Left kidney (tissue), 2 donors: ENCODE results near the gene GRB10. TPM values are rescaled to one million over a fixed set of nuclear protein-coding genes. Genes with fewer than 3 reads are reported as not detected.

Experiments used
- DNase-seq: peaks from one replicate; pipeline ENCODE4 v3.0.0-alpha.2; 2013
- polyA plus RNA-seq: library from polyadenylated mRNA; unstranded; fragments of 120-200 nt; gene quantifications from one replicate; pipeline ENCODE4 v1.2.1, GENCODE V29; 2013; ENCODE audit not compliant: insufficient read length

GRB10 gene
- polyA plus RNA-seq, 1 donor, result 45.6 TPM

DNA sequence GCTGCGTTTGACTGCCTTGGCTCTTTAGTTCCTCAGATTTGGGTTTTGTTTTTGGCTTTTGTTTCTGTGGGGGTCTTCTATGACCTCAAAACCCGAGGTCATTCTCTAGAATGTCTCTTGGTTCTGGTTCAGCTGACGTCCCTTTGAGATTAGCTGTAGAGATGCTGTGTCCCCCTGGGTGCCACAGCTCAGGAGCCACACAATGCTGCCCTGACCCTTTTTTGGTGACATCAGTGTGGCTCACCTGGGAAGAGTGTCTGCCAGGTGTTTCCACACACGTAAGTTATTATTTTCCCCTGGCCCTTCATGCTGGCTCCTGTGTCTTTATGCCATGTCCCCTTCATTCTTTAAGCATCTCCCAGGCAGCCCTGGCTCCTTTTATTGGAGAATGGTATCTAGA lies 127.7 kb downstream of the GRB10 start:
- no peak for DNase-seq

DNA sequence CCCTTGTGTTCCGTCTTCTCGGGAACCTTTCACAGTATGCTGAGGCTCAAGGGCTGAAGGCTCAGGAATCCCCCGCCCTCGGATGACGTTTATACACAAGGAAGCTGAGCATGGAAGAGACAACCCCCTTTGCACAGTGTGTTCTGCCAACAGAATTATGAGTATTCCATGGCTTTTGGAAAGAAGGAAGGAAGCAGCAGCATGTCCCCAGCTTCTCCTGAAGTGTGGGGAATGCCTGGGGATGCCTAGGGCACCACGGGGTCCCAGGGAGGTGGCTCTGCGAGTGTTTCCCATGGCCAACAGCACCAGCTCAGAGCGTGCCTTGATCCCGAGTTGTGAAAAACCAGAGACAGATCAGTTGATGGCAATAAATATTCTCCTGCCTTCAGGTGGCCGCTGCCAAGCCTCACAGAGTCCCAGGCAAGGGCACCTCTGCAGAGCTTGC lies 128.7 kb downstream of the GRB10 start:
- no peak for DNase-seq

DNA sequence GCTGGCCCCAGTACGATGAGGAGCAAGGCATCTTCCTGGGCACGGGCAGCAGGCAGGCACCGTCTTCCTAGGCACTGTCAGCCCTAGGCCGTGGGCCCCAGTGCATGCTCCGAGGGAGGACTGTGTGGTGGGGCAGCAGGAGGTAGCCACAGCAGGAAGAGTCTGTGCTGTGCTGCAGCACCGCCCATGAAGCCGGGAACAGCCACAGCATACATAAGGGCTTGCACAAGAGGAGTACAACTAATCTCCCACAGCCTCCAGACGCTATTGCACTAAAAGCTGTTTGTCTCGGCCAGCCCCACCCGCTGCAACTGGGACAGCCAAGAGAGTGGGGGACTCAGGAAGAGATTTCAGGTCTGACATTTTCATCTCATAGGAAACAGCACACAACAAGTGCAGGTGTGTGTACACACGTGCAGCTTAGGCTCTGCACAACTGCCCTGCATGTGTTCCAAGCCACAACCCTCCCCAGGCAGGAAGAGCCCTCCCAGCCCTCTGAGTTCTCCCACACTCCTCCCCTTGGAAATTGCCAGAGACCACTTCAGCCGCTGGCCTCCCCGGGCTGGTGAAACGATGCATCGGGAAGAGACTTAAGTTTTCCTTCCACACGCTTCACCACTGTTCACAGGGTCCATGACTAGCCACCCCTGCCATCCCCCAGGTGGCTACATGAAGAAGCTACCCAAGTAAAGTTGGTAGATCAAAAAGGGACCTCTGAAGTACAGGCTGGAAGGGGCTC lies 129.4 kb downstream of the GRB10 start:
- DNase-seq, result no peak

DNA sequence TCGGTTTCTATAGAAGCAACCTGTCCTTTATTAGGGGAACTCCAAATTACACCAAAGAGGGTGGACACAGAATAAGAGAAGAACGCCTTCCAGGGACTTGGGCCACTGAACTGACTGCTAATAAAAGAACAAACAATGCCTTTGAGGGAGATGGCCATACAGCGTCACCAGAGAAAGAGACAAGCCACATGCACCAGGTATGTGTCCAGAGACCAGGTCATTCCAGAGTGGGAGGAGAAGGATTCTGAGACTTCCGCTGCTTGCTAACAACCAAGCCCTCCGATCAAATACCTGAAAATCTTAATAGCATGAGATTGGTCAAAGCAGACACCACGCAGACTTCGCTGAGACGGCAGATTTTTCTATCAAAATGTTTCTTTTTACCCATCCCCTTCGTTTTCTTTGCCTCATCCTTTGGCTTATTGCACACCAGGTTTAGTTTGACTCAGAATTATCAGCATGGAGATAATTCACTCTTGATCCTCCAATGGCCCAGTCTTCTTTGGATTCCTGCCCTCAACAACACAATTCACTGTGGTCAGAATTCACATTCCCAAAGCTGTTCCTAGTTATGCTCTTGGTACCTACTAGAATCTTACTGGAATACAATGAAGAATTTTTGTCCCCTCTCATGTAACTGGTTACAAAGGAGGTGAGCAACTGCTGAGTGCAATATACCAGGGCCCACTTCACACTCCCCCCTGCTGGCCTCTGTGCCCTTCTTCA lies 130.1 kb downstream of the GRB10 start:
- DNase-seq, result no peak

DNA sequence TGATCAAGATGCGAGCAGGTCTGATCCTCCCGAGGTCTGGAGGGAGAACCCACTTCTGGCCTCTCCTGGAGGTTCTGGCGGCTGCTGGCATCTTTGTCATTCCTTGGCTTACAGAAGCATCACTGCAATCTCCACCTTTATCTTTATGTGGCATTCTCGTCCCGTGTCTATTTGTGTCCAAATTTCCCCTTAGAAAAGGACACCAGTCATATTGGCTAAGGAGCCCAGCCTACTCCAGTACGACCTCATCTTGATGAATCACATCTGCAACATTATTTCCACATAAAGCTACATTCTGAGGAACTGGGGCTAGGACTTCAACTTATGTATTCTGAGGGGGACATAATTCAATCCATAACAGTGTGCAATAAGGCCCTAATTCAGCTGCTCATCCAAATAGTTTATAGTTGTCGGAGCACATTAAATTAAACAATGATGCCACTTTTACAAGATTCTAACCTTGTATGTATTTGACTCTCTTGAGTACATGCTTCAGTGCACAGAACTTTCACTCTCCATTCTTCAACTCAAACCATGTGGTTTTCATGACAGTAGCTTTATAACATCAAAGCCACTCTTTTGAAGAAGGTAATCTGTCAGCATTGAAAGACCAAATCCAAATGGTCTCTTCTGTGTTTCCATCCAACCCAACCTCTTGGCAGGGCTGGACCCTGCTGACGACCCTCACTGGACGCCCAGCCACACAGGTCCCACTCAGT lies 131.3 kb downstream of the GRB10 start:
- DNase-seq, result no peak

DNA sequence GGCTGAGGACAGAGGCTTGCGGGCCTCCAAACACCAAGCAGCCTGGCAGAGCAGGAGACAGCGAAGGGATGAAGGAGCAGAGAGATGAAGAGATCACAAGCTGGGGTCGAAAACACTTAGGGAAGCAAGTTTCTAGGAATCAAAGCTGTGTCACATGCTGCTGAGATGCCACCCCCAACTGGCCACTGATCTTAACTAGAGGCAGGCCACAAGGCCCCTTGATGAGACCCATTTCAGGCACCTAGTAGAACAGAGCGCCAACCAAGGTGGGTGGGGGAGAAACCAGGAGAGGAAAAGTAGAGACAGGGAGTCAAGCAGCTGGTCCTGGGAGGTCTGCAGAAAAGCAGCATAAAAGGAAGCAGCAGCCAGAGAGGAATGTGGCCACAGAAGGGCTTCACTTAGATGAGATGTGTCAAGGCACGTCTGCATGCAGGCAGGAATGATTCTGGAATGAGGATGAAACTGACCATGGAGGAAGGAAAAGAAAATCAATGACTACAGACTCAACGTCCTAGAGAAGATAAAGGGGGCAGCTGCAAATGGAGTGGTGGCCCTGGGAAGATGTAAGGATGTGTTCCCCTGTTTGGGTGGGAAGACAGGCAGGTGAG lies 132.5 kb downstream of the GRB10 start:
- DNase-seq, result no peak

DNA sequence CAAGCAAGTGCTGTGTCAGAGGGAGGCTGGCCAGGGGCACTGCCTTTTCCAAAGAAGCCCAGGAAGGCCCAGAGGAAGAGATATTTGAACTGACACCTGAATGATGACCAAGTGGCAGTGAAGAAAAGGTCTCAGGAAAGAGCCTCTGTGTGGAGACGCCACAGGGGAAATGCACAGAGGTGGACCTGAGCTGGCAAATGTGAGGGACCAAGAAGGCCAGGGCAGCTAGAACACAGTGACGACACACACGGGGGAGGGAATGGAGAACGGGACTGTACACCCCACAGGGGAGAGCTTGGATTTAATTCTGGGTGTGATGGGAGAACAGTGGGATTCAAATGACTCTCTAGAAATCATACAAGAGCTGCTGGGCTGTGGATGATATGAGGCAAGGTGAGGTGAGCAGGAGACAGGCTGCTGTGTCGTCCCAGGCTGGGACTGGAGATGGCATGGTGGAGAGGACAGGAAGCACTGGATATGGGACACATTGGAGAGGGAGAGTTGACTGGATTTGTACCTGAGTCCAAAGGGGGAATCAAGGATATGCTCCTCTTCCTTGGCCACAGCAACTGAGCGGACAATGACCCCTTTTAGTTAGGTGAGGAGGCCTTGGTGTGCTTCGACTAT lies 133.3 kb downstream of the GRB10 start:
- no peak for DNase-seq

DNA sequence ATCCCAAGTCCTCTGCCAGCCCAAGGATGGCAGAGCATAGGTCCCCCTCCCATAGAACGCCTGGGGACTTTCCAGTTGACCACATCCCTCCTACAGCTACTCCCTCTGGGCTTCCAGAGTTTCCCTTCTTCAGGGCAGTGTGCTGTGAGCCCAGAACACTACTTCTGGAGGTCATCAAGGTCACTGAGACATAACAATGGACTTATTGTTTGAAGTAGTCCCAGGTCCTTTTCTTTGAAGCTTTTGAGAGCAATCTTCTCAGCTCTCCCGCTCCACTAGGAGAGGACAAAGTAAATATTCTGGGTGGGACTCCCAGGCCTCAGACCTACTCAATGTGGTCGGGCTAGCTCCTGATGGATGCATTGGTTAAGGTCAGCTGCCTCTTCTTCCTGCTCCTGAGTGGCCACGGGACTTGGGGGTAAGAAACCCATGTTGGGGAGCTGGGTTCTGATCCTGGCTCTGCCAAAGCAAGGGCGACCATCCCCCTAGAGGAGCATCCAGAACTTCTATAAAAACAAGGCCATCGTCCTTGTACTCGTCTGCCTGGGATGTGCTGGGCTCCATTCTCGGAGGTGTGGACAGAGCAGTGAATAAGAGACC lies 134.0 kb downstream of the GRB10 start:
- DNase-seq, result no peak

DNA sequence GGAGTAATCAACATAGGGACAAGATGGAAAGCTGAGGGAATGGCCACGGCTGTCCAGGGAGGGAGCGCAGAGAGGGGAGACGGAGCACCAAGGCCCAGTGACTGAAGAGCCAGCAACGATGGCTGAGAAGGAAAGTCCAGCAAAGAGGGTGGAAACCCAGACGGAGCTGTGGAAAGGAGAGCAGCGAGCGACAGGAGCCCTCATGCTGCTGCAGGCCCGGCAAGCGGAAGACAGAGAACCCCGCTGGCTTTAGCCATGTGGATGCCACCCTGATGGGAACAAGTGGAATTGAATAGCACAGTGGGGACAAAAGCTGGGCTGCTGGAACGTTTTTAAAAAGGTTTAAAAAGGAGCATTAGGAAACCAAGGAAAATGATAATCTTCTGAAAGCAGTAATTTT lies 134.6 kb downstream of the GRB10 start:
- DNase-seq, result no peak

DNA sequence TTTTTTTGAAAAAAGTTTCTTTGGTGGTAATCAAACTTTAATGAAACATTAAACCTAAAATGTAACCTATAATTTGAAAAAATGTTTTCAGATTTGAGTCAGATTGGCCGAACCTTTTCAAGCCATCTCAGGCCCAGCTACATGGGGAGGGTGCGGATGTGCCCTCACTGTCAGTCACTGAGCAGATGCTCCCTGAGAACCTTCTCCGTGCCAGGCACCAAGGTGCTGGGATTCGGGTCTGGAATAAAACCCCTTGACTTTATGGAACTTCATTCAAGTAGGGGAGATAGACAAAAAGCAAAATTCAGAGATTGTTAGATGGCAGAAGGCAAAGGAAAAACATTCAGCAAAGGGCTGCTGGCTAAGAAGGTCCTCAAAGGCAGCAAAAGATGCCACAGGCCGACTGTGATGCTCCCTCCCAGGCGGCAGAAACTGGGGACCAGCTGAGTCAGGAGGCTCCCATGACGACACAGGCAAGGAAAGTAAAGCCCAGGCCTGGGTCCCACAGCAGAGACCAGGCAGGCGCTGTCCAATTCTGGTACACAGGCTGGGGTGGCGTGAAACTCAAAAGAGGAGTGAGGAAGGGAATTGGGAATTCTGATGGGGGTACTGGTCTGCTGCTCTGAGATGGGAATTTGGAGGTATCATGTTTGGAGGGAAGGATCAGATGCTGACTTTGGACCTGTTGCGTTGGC lies 135.3 kb downstream of the GRB10 start:
- no peak for DNase-seq

DNA sequence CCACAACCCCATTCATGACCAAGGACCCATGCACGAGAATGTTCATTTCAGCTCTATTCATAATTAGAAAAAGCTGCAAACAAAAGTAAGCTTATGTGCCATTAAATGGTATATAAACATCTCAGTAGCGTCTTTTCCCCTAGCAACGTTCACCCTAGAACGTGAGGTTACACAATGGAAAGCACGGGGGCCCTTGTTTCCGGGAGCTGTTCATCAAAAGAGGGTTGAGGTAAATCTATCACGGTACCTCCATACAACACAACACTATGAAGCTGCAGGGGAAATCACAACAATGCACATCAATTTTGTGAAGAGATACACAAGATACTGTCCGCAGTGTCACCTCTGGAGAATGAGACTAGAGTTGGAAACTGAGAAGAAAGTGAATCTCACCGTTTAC lies 136.6 kb downstream of the GRB10 start:
- DNase-seq, result no peak

DNA sequence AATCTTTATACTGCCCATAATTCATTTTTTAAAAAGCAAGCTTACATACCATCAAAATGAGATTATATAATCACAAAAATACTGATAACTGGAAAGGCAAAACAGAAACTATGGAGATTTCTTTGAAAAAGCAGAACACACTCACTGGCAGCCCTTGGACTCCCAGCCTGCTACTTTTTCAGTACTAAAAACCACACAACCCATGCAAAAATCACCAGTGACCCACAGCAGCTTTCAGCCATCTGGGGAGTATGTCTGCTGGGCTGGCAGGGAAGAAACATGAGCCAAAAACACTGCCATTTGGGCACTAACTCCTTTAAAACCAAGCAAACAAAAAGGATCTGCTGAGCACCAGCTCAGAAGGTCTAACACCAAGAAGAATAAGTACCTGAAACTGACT lies 137.5 kb downstream of the GRB10 start:
- no peak for DNase-seq

DNA sequence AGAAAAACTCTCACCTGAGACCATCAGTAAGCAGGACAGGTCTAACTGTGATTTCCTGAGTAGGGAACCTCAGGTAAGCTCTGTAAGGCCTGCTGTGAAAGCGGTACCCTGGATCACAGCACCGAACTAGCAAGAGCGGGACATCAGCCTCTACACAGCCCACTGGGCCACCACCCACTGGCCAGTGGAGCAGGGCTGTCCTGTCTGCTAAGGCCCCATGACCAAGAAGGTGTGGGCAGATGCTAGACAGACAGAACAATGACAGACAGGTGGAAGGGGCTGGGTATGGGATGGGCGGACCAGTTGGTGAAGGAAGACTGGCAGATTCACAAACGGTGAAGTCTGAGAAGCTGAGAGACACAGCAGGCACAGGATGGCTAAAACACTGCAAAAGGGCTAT lies 138.1 kb downstream of the GRB10 start:
- DNase-seq, result no peak

DNA sequence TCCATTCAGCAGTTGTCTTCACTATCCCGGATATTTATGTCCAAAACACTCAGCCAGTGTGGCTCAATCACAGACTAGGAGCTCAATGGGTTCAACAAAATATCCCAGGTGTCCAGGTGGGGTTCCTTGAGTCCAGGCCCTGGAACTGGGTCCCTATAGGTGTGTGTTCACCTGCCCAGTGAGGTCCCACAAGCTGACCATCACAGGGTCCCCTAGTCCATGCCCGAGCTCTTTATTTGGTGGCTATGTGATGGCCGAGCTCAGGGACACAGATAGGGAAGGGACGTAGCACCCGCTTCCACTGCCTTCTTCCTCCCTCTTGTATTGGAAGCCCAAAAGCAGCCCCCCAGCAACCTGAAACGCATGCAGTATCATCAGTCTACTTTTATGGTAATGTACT lies 138.6 kb downstream of the GRB10 start:
- DNase-seq, result no peak

DNA sequence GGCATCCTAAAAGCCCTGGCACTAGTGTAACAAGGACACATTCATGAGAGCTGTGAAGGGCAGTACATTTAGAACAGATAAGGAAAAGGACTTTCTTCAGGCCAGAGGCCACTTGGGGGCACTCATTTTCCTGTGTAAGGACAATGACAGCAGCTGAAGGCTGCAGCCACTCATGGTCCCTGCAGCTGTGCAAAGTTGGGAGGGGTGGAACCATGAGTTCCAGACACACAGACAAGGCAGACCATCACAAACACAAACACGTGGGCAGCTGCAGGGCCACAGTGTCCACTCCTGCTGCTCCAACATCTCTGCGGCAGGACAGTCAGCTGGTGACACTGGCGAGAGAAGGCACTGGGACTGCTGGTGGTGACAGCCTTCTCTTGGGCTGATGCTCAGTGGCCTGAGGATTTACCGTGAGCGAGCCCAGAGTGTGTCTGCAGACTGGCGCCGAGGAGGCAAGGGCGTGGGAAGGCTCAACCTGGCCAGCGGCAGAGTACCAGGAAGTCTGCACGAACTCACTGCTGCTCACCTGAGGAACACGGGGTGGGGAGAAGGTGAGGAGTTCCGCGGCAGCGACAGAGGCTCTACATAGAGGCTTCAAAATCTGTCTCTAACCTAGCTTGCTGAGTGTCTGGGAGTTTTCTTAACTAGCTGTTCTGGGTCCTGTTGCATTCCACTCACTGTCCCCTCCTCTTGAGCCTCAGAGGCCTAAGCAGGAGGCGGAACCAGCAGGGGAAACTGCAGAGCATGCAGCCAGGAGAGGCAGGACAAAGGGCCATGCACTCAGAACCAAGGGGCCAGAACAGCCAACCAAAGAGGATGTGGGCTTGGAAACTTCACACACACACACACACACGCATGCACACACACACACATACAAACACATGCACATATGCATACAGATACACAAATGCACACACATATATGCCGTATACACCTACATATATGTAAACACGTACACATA lies 141.0 kb downstream of the GRB10 start:
- DNase-seq, result no peak

DNA sequence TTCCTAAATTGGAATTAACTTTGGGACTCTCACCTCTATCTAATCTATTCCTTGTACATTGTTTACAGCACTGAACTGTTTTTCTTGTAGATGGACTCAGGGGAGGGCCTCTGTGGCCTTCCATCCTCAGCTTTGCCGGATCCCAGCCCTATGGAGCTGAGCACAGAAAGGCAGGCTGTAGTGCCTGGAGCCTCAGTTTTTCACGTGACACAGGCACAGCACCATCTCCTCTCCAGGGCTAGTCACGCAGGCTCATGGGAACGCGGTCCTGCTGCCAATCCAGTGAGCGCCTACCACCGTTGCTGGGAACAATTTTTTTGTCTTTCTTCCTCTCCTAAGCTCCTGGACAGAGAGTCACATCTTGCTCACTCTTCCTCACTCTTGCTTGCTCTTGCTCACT lies 141.9 kb downstream of the GRB10 start:
- DNase-seq, result no peak

DNA sequence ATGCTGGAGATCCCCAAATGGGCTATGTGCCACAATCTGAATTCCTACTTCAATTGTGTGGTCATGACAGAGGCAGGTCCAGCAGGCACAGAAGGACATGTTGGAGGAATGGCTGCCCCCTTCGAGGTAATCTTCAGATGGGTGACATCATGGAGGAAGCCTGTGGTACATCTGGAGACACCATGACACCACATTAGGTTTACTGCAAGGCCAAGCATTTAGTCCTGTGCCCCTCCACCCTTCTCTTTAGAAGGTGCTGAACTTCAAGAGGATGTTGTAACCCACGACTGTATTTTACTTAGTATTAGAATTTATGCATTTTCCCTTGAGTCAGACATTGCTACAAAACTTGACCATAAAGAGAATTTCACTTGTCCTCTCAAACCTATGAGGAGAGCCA lies 142.4 kb downstream of the GRB10 start:
- DNase-seq, result no peak

DNA sequence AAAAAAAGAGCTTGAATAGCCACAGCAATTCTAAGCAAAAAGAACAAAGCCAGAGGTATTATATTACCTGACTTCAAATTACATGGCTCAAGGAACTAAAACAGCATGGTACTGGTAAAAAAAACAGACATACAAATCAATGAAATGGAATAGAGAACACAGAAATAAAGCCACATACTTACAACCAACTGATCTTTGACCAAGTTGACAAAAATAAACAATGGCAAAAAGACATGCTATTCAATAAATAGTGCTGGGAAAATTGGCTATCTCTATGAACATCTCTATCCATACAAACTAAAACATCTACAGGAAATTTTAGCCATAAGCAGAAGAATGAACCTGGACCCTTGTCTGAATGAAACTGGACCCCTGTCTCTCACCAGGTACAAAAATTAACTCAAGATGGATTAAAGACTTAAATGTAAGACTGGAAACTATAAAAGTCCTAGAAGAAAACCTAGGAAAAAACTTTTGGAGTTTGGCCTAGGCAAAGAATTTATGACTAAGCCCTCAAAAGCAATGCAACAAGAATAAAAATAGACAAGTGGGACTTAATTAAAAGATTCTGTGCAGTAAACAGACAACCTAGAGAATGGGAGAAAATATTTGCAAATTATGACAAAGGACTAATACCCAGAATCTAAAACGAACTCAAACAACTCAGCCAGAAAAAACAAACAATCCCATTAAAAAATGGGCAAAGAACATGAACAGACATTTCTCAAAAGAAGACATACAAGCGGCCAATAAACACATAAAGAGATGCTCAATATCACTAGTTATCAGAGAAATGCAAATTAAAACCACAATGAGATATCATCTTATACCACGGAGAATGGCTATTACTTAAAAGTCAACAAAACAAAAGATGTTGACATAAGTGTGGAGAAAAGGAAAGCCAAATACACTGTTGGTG lies 144.7 kb downstream of the GRB10 start:
- no peak for DNase-seq

DNA sequence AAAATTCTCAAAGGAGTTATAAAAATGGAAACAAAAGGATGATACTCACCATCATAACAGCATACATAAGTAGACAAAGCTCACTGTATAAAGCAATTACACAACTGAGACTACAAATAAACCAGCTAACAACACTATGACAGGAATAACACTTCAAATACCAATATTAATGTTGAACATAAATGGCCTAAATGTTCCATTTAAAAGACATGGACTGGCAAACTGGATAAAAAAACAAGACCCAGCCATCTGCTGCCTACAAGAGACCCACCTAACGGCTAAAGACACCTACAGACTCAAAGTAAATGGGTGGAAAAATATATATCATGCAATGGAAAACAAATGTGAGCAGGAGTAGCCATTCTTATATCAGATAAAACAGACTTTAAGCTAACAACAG lies 148.3 kb downstream of the GRB10 start:
- no peak for DNase-seq
